ENCODE results near the gene PLCG1.

- no peak for TF ChIP-seq CTCF (IDR thresholded peaks at IDR 0.05)
- no peak for TF ChIP-seq POLR2A (IDR thresholded peaks at IDR 0.05)
These were observed 26.3 kb upstream of the PLCG1 start for GRCh38 chr20:41110930-41111577.
